Measurements from ENCODE around the gene PHF19.

PHF19 gene

GRCh38 chr9:120892748-120893610, 16.0 kb upstream of the PHF19 start:
- POLR2A ChIA-PET: no interaction called here
- TF ChIP-seq CTCF (IDR thresholded peaks at IDR 0.05; ENCODE audit: insufficient read depth, low read length, missing control alignments): no peak
- H3K4me3 ChIP-seq (ENCODE audit: low read depth, low read length): no peak overlapping the region
- CTCF ChIA-PET: interaction anchor here (1.1 to 1.7 kb wide), 2 partner anchors 10 to 11 kb away, joined by 3 read pairs; no protein-coding TSS in a partner anchor
- DNase-seq (ENCODE audit: low read depth, low spot score): no peak

- ChIA-PET CTCF (interaction anchor here (0.8 to 1.7 kb wide), 3 partner anchors 9 to 137 kb away, joined by 3 read pairs; no protein-coding TSS in a partner anchor), POLR2A (no interaction called here)
- no peak for TF ChIP-seq CTCF (IDR thresholded peaks at IDR 0.05; ENCODE audit: insufficient read depth, low read length, missing control alignments)
- no peak for DNase-seq (ENCODE audit: low read depth, low spot score)
- no peak overlapping the region for H3K4me3 ChIP-seq (ENCODE audit: low read depth, low read length)
Measured at GRCh38 chr9:120891884-120892747, 15.1 kb upstream of the PHF19 start.

- TF ChIP-seq CTCF (IDR thresholded peaks at IDR 0.05; ENCODE audit: insufficient read depth, low read length, missing control alignments): no peak
- no peak overlapping the region for H3K4me3 ChIP-seq (ENCODE audit: low read depth, low read length)
- CTCF ChIA-PET: interaction anchor here (0.8 to 1.7 kb wide), 3 partner anchors 13 to 136 kb away, joined by 3 to 4 read pairs (median 3); no protein-coding TSS in a partner anchor
- POLR2A ChIA-PET: no interaction called here
- no peak for DNase-seq (ENCODE audit: low read depth, low spot score)
Measured at GRCh38 chr9:120891245-120891883, 14.4 kb upstream of the PHF19 start.

- no peak for DNase-seq (ENCODE audit: low read depth, low spot score)
- TF ChIP-seq CTCF (IDR thresholded peaks at IDR 0.05; ENCODE audit: insufficient read depth, low read length, missing control alignments): no peak
- H3K4me3 ChIP-seq (ENCODE audit: low read depth, low read length): no peak overlapping the region
- CTCF ChIA-PET: interaction anchor here (1.2 to 1.4 kb wide), 2 partner anchors 22 to 46 kb away, joined by 4 read pairs; no protein-coding TSS in a partner anchor
- POLR2A ChIA-PET: interaction anchor here (0.6 kb wide), 1 partner anchor 40 kb away, joined by 3 read pairs; no protein-coding TSS in a partner anchor
Measured at GRCh38 chr9:120890320-120891244, 13.6 kb upstream of the PHF19 start.

GRCh38 chr9:120889606-120890271, 12.8 kb upstream of the PHF19 start:
- no peak for TF ChIP-seq CTCF (IDR thresholded peaks at IDR 0.05; ENCODE audit: insufficient read depth, low read length, missing control alignments)
- H3K4me3 ChIP-seq (ENCODE audit: low read depth, low read length): no peak overlapping the region
- DNase-seq (ENCODE audit: low read depth, low spot score): no peak
- POLR2A ChIA-PET: no interaction called here
- CTCF ChIA-PET: interaction anchor here (1.2 to 1.4 kb wide), 2 partner anchors 21 to 47 kb away, joined by 4 read pairs; no protein-coding TSS in a partner anchor

Data from AG04449 (cell line).